GM20431 (cell line): Measurements from ENCODE around the gene SPDYE3.
"Not testable (repeated sequence)": the region's sequence is repeated elsewhere in the genome, so short reads cannot be mapped to it uniquely, and the experiment has no call there.

Source experiments
- in situ Hi-C: fragments of 300-500 bp; cut with MseI, MboI; formaldehyde crosslinking; loops from one replicate; pipeline ENCODE4 v1.15.0; 2020; ENCODE audit warnings: low sequenced_read_pairs; ENCODE audit not compliant: unreplicated experiment

SPDYE3 gene

GRCh38 chr7:100348805-100349204 is 41.3 kb downstream of the SPDYE3 start:
- in situ Hi-C loops: no loop called here

DNA sequence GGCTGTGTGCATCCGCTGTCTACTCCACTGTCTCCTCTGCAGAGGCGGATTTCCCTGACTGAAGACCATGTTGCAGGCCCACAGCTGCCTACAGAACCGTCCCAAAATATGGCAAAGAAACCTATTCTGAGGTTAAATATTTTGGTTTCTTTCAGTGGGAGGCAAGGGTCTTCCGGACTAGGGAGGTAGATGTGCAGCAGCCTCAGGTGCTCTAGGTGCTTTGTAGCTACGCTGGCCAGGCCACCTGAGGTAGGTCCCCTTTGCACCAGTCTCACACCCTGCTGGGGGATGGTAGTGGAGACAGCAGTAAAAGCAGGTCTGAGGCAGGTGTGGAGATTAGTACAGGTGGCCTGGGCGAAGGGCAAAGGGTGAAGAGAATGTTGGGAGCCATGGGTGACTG is 42.3 kb downstream of the SPDYE3 start:
- in situ Hi-C loops: no loop called here

DNA sequence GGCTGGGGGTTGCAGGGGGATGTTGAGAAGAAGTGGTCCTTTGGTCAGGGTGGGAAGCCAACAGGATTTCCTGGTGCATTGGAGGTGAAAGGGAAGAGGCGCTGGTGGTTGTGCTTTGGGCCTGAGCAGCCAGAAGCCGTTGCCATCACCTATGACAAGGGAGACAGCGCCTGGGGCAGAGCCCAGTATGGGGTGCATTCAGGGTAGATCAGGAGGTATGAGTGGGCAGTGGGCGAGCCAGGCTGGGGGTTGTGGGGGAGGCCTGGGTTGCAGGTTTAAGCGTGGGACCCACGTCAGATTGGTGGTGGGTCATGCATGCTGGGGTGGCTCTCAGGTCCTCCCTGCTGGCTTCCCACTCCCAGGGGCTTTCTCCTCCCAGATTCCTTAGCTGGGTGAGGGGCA is 44.2 kb downstream of the SPDYE3 start:
- in situ Hi-C loops: no loop called here

DNA sequence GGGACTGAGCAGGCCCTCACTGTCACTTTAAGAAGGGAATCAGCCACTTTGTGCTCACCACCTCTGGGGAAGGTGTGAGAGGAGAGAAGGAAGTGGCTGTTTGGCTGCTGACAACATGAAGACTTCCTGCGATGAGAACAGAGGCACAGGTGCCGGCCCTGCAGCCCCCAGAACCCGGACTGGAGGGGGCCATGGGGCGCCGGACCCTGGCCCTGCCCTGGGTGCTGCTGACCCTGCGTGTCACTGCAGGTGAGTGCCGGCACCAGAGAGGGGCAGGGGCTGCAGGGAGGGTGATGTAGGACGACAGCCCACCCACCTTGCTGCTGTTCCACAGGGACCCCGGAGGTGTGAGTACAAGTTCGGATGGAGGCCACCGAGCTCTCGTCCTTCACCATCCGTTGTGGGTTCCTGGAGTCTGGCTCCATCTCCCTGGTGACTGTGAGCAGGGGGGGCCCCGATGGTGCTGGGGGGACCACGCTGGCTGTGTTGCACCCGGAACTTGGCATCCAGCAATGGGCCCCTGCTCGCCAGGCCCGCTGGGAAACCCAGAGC is 44.8 kb downstream of the SPDYE3 start:
- in situ Hi-C loops: not testable (repeated sequence)

- in situ Hi-C loops: no loop called here
These were observed 45.6 kb downstream of the SPDYE3 start for GRCh38 chr7:100352984-100353684.

- in situ Hi-C loops: no loop called here
These were observed 46.3 kb downstream of the SPDYE3 start for GRCh38 chr7:100353685-100354330.

DNA sequence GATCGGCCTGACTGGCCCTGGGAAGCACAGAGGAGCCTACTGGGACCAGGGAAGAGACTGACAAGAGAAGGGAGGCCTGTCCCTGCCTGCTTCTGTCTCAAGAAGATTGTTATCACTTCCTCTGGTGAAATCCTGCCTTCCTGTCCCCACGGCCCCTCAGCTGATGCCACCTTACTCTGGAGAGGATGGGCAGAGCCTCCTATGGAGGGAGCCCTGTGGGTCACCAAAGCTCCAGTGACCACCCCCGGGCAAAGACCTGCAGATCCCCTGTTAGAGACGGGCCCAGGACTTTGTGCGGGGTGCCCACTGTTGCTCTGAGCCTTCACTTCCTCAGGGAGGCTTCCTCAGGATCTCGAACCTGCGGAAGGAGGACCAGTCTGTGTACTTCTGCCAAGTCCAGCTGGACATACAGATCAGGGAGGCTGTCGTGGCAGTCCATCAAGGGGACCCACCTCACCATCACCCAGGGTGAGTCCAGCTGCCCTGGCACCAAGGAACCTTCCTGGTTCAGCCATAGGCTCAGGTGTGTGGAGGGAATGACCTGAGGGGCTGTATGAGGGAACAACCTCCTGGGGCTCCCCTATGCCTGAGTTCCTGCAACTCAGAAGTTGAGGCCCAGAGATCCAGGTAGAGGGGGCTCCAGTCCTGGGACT is 49.0 kb downstream of the SPDYE3 start:
- in situ Hi-C loops: no loop called here

- in situ Hi-C loops: no loop called here
These were observed 49.6 kb downstream of the SPDYE3 start for GRCh38 chr7:100357131-100357561.

DNA sequence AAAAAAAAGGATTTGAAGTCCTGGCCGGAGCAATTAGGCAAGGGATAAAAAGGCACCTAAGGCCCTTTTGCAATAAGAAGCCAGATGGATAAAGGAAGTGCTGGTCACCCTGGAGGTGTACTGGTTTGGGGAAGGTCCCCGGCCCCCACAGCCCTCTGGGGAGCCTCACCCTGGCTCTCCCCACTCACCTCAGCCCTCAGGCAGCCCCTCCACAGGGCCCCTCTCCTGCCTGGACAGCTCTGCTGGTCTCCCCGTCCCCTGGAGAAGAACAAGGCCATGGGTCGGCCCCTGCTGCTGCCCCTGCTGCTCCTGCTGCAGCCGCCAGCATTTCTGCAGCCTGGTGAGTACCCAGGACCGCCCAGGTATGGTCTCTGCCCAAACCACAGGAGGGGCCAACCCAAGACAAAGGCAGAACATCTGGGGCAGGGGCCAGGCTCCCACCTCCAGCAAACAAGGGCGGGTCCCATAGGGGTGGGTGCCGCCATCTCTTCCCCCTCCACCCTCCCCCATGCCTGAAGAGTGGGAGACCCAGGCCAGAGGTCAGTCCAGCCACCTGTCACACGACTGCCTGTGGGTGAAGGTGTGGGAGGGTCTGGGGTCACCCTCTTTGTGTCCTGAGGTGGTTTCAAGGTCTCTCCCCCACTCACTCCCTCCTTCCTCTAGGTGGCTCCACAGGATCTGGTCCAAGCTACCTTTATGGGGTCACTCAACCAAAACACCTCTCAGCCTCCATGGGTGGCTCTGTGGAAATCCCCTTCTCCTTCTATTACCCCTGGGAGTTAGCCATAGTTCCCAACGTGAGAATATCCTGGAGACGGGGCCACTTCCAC is 50.7 kb downstream of the SPDYE3 start, which contains the start of gene PILRB:
Gene PILRB (plus strand): TSS at position 91 of the 830 bp plus-strand sequence. CDS start 186 bp downstream, at position 277.
- in situ Hi-C loops: no loop called here

DNA sequence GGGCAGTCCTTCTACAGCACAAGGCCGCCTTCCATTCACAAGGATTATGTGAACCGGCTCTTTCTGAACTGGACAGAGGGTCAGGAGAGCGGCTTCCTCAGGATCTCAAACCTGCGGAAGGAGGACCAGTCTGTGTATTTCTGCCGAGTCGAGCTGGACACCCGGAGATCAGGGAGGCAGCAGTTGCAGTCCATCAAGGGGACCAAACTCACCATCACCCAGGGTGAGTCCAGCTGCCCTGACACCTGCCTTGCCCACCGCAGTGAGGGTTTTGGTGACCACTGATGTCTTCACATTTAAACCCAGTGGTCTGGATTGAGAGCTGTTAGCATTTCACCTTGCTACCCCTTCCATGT is 51.3 kb downstream of the SPDYE3 start:
- in situ Hi-C loops: no loop called here

- in situ Hi-C loops: no loop called here
These were observed 52.8 kb downstream of the SPDYE3 start for GRCh38 chr7:100360135-100360854.

- in situ Hi-C loops: no loop called here
These were observed 55.6 kb downstream of the SPDYE3 start for GRCh38 chr7:100363098-100363497.

GRCh38 chr7:100363797-100364196 is 56.3 kb downstream of the SPDYE3 start:
- in situ Hi-C loops: not testable (repeated sequence)

- in situ Hi-C loops: no loop called here
These were observed 57.0 kb downstream of the SPDYE3 start for GRCh38 chr7:100364480-100364879.

DNA sequence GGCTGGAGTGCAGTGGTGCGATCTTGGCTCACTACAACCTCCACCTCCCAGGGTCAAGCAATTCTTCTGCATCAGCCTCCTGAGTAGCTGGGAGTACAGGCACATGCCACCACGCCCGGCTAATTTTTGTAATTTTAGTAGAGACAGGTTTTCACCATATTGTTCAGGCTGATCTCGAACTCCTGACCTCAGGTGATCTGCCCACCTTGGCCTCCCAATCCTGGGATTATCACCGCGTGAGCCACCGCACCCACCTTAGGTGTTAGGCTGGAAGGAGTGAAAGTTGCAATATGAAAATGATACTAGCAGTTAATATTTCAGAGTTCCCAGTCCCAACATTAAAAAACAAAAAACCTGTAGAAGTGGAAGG is 58.5 kb downstream of the SPDYE3 start:
- in situ Hi-C loops: not testable (repeated sequence)

DNA sequence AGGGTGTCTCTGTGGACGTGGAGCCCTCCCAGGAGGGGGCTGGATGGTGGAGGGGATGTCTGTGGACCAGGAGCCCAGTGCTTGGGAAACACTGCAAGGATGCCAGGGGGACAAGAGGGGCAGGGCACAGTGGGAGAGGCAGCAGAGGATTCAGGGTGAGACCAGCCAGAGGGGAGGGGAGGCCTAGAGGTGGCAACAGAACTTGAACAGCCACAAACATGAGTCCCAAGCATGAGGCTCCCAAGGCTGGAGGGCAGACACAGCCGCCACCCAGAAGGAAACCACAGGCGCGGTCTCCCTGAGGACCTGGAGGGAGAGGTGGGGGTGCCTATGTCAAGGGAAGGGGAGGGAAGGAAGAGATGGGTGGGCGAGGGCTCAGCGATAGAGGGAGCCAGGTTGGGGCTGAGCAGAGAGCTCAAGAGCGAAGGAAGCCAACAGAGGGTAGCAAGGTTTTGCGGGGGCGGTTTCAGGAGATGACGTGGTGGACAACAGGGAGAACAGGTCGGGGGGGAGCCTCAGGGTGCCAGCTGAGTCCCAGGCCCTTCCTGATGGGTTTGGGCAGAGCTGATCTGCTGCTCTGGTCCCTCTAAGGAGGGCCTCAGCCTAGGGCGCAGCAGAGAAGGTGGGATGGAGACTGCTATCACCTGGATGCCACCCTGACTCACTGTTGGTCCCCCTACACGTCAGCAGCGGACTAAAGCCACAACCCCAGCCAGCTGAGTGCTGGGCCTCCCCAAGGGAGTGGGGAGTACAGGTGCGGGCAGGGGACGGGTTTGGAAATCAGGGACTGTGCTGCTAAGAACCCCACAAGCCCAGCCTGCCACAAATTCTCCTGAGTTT is 59.1 kb downstream of the SPDYE3 start:
- in situ Hi-C loops: no loop called here

DNA sequence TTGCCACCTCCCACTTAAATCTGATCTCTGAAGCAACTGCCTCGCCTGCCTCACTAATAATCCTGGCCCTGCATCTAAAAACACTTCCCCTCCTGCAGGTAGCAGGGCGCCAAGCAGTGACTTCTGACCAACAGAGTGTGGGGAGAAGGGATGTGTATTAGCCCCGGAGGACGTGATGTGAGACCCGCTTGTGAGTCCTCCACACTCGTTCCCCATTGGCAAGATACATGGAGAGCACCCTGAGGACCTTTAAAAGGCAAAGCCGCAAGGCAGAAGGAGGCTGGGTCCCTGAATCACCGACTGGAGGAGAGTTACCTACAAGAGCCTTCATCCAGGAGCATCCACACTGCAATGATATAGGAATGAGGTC is 59.7 kb downstream of the SPDYE3 start:
- in situ Hi-C loops: no loop called here

DNA sequence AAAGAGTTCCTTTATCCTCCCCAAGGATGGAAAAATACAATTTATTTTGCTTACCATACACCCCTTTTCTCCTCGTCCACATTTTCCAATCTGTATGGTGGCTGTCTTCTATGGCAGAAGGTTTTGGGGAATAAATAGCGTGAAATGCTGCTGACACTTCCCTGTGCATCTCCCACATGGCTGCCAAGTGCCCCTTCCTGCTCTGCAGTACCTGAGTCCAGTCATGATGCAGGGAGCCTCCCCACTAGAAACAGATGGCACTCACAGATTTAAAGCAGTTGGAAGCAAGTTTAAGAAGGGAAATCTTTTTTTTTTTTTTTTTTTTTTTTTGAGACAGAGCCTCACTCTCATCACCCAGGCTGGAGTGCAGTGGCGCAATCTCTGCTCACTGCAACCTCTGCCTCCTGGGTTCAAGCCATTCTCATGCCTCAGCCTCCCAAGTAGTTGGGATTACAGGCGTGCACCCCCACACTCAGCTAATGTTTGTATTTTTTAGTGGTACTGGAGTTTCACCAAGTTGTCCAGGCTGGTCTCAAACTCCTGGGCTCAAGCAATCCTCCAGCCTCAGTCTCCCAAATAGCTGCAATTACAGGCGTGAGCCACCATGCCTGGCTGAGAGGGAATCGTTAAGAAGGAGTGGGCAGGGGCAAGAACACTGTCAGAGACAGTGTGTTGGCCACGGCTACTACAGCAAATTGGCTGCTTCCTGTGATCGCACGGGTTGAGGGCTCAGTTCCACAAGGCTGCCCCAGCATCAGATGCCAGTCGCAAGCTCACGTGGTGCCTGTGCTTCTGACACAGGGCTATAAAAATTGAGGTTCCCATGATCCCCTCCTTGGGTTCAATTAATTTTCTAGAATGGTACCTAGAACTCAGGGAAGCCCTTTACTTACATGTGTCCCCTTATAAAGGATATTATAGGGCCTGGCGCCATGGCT is 60.4 kb downstream of the SPDYE3 start:
- in situ Hi-C loops: no loop called here
